ENCODE results near the gene MTRR. TPM values are rescaled to one million over a fixed set of nuclear protein-coding genes. Genes with fewer than 3 reads are reported as not detected.

MTRR gene
- total and polyA plus RNA-seq, 8 donors, result 9.7 to 53.9 (median 18.5) TPM

DNA sequence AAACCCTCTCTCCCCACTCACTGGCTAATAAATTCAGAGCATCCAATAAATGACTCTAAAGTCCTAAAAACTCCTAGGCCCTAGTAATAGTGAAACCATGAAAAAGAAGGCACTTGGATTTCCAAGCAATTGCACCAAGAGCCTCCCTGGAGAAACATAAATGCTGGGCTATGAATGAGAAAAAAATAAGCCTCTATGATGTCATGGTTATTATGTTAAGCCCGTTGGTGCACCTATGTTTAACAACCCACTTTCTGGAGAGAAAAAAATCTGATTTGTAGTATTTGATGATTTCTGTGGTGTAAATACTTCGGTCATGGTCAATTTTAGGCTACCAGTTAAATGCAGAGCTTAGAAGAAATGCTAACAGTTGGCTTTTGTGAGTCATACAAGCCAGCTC is 26.4 kb upstream of the MTRR start:
- no peak for DNase-seq
- Histone ChIP-seq H3K4me3 (no peak overlapping the region), H3K27me3 (peaks cover 0 to 6% (median 0%) of the 10 kb centered on the region in 3 donors), H3K9me3 (no peaks in the 10 kb centered on the region), H3K36me3 (no peaks in the 10 kb centered on the region), H3K4me1 (no peaks in the 10 kb centered on the region), H3K27ac (no peak overlapping the region)
- TF ChIP-seq, protein P1, sequence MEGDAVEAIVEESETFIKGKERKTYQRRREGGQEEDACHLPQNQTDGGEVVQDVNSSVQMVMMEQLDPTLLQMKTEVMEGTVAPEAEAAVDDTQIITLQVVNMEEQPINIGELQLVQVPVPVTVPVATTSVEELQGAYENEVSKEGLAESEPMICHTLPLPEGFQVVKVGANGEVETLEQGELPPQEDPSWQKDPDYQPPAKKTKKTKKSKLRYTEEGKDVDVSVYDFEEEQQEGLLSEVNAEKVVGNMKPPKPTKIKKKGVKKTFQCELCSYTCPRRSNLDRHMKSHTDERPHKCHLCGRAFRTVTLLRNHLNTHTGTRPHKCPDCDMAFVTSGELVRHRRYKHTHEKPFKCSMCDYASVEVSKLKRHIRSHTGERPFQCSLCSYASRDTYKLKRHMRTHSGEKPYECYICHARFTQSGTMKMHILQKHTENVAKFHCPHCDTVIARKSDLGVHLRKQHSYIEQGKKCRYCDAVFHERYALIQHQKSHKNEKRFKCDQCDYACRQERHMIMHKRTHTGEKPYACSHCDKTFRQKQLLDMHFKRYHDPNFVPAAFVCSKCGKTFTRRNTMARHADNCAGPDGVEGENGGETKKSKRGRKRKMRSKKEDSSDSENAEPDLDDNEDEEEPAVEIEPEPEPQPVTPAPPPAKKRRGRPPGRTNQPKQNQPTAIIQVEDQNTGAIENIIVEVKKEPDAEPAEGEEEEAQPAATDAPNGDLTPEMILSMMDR (IDR thresholded peaks at IDR 0.05), result no peak
- TF ChIP-seq EP300 (IDR thresholded peaks at IDR 0.05) (no peak), POLR2A (IDR thresholded peaks at IDR 0.05) (no peak), POLR2AphosphoS5 (IDR thresholded peaks at IDR 0.05) (no peak)
- intact Hi-C loops (cut with DNase I; ENCODE audit: low total_unique reads), result no loop called here
- WGBS, 5 donors, result 57 to 74% (median 67%) methylated on average over 2 of the region's 2 CpGs

DNA sequence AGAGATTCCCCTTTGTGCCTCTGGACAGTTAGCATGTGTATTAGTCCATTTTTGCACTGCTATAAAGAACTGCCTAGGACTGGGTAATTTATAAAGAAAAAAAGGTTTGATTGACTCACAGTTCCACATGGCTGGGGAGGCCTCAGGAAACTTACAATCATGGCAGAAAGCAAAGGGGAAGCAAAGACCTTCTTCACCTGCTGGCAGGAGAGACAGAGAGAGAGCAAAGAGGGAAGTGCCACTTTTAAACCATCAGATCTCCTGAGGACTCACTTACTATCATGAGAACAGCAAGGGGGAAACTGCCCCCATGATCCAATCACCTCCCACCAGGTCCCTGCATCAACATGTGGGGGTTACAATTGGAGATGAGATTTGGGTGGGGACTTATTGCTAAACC is 24.0 kb upstream of the MTRR start:
- Histone ChIP-seq H3K36me3 (no peaks in the 10 kb centered on the region), H3K4me1 (peaks cover 4 to 7% (median 6%) of the 10 kb centered on the region in 4 donors), H3K4me3 (no peak overlapping the region), H3K9me3 (no peaks in the 10 kb centered on the region), H3K27ac (no peak overlapping the region), H3K27me3 (peaks cover 0 to 27% (median 7%) of the 10 kb centered on the region in 3 donors)
- intact Hi-C loops (cut with DNase I; ENCODE audit: low total_unique reads), result no loop called here
- DNase-seq, result no peak
- TF ChIP-seq, protein P1 (IDR thresholded peaks at IDR 0.05), result no peak
- TF ChIP-seq POLR2A (IDR thresholded peaks at IDR 0.05) (no peak), POLR2AphosphoS5 (IDR thresholded peaks at IDR 0.05) (no peak), EP300 (IDR thresholded peaks at IDR 0.05) (no peak)

DNA sequence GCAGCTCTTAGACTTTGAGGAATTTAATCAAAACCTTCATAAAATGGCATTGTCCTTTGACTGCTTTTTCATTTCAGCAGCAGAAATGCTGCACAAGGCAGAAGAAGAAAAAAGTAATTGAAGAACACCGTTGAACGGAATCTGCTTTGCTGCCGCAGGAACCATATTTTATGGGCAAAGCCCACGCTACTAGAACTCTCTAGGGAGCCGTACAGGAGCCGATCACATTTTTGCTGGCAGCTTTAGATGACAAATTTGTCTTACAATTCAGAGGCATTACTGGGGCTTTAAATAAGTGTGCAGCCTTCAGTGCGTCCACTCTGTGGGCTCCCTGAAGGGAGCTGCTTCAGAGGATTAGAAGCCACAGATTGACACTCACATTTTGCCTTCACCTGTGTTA is 23.4 kb upstream of the MTRR start:
- TF ChIP-seq POLR2A (IDR thresholded peaks at IDR 0.05) (no peak), EP300 (IDR thresholded peaks at IDR 0.05) (no peak), POLR2AphosphoS5 (IDR thresholded peaks at IDR 0.05) (no peak)
- TF ChIP-seq, protein P1 (IDR thresholded peaks at IDR 0.05), result no peak
- Histone ChIP-seq H3K9me3 (no peaks in the 10 kb centered on the region), H3K4me3 (no peak overlapping the region), H3K4me1 (peaks cover 9 to 13% (median 12%) of the 10 kb centered on the region in 4 donors), H3K36me3 (no peaks in the 10 kb centered on the region), H3K27me3 (peaks cover 0 to 33% (median 14%) of the 10 kb centered on the region in 3 donors), H3K27ac (no peak overlapping the region)
- intact Hi-C loops (cut with DNase I; ENCODE audit: low total_unique reads), result no loop called here
- 84 to 93% (median 91%) methylated on average over 7 of the region's 7 CpGs for WGBS, 5 donors
- no peak for DNase-seq

DNA sequence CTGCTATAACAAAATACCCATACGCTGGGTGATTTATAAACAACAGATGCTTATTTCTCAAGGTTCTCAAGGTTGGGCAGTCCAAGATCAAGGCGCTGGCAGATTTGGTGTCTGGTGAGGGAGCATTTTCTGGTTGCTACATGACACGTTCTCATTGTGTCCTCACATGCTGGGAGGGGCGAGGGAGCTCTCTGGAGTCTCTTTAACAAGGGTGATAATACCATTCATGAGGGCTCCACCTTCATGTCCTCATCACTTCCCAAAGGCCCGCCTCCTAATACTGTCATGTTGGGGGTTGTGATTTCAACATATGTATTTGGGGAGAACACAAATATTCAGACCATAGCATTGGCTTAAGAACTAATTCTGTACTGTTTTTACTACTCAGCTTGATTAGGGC is 22.6 kb upstream of the MTRR start:
- Histone ChIP-seq H3K27ac (no peak overlapping the region), H3K4me1 (peaks cover 14 to 21% (median 20%) of the 10 kb centered on the region in 4 donors), H3K9me3 (no peaks in the 10 kb centered on the region), H3K27me3 (peaks cover 0 to 41% (median 14%) of the 10 kb centered on the region in 3 donors), H3K36me3 (no peaks in the 10 kb centered on the region), H3K4me3 (no peak overlapping the region)
- no peak for TF ChIP-seq EP300 (IDR thresholded peaks at IDR 0.05)
- TF ChIP-seq POLR2A (IDR thresholded peaks at IDR 0.05), result no peak
- TF ChIP-seq POLR2AphosphoS5 (IDR thresholded peaks at IDR 0.05), result no peak
- TF ChIP-seq, protein P1 (IDR thresholded peaks at IDR 0.05), result no peak
- intact Hi-C loops (cut with DNase I; ENCODE audit: low total_unique reads), result no loop called here
- 72 to 93% (median 86%) methylated on average over 5 of the region's 5 CpGs for WGBS, 5 donors
- DNase-seq, result no peak

Measured in stomach (tissue), 9 donors.